Measurements from ENCODE around the gene OR11G2.
"Not testable (repeated sequence)": the region's sequence is repeated elsewhere in the genome, so short reads cannot be mapped to it uniquely, and the experiment has no call there.

Gene OR11G2

DNA sequence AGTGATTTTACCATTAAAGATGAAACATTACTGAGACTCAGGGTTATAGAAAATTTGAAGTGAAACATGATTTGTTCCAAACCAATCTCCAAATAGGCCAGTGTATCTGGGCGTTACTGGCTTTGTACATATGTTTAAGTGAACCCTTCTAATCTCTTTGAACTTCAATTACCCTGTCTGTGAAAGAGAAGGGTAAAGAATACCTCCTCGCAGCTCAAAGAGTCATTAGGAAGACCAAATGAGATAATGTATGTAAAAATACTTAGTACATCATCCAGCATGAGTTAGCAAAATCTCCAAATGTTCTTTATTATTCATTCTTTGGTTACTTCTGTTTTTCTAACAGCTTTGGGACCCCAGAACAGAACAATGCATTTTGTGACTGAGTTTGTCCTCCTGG lies 32.7 kb downstream of the OR11G2 start, which contains the start of gene OR11H6:
TSS of gene OR11H6 (plus strand) at position 301 of the 400 bp plus-strand sequence. CDS start at position 301, 0 bp downstream.
- no peak for DNase-seq (ENCODE audit: extremely low read depth in 1 of 2, low read depth in 1 of 2)

DNA sequence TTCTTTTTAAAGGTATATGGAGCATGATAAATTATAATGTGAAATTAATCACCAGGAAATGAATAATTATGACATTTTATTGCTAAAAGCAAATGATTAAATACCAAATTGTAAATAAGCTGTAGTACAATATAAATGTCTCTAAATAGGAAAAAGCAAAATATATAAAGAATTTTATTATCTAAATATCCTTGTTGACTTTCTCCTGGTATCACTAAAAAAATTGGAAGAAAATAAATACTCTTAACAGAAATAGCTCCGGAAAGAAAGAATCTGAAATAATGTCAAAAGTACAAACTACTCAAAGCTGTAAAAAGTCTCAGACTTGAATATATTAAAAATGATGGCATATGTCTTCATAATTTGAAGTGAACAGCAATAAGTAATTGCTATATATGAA lies 38.0 kb downstream of the OR11G2 start, which contains the start of gene OR11H7:
TSS of gene OR11H7 (plus strand) at position 301 of the 400 bp plus-strand sequence.
- no peak for DNase-seq (ENCODE audit: extremely low read depth in 1 of 2, low read depth in 1 of 2)

DNA sequence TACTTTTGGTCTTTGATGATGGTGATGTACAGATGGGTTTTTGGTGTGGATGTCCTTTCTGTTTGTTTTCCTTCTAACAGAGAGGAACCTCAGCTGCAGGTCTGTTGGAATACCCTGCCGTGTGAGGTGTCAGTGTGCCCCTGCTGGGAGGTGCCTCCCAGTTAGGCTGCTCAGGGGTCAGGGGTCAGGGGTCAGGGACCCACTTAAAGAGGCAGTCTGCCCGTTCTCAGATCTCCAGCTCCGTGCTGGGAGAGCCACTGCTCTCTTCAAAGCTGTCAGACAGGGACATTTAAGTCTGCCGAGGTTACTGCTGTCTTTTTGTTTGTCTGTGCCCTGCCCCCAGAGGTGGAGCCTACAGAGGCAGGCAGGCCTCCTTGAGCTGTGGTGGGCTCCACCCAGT lies 44.7 kb downstream of the OR11G2 start:
- DNase-seq (ENCODE audit: extremely low read depth in 1 of 2, low read depth in 1 of 2): not testable (repeated sequence)

DNA sequence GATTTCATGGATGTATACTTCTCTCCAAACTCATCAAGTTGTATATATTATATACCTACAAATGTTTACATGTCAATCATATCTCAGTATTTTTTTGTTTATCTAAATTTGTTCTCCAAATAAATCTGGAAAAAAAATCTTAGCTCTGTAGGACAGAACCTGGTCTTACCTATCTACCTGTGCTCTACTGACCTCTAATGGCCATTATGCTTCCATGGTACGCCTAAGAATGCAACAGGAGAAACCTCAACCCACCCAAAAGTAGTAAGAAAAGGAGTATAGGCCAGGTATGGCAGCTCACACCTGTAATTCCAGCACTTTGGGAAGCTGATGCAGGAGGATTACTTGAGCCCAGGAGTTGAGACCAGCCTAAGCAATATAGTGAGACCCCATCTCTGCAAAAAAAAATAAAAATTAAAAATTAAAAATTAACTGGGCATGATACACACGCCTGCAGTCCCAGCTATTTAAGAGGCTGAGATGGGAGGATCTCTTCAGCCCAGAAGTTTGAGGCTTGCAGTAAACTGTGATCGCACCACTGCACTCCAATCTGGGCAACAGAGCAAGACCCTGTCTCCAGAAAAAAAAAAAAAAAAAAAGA lies 57.0 kb downstream of the OR11G2 start:
- DNase-seq (ENCODE audit: extremely low read depth in 1 of 2, low read depth in 1 of 2): no peak
